Head of caudate nucleus (tissue), 42 donors: ENCODE data around the gene TNNT3.

Experiments used
- DNase-seq, 42 donors: peaks; one replicate each; pipeline versions ENCODE4 v3.0.0 to v3.0.0-alpha.2; 2020 to 2021; ENCODE audit warnings: mixed read lengths in 7 of 42
- intact Hi-C: fragments of 100-400 bp; cut with DNase I; formaldehyde crosslinking; loops from one replicate; pipeline ENCODE4 v1.15.0; 2022

TNNT3 gene

DNA sequence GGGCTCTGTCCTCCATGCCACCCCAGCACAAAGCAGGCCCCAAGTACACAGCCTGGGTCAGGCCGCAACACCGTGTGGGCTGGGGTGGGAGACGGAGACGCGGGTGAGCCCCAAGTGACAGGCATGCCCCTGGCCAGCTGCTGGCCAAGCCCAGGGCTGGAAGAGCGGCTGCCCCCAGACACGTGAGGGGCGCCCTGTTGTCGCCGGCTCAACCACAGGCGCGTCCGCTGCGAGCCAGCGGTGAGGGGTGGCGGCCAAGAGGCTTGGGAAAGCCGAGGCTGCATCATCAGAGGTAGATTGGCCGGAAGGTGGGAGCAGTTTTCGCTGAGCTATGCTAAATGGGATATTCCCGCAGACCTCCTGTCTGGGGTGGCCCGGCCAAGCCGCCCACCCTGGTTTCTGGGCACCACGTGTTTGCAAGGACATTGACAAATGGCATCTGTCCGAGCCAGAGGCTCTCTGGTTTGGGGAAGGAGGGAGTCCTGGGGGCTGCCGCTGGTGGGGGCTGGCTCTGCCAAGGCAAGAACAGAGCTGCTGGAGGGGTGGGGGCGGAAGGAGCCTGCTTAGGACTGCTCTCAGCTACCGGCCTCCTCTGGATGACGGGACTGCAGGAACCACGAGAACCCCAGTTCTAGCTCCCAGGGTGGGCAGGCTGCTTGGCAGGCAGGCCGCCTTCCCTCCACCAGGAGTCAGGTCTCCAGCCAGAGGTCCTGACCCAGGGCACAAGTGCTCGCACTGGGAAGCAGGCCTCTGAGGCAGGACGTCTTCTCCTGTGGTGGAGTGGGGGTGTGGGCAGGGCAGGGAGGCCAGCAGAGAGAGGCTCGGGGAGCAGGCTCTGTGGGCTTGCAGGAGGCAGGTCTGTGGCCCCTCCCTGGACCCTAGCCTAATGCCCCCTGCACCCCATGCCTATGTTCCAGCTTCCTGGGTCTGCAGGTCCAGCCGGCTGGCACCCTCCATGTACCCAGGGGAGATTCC is 28.4 kb upstream of the TNNT3 start:
- intact Hi-C loops = no loop called here
- DNase-seq = no peak

DNA sequence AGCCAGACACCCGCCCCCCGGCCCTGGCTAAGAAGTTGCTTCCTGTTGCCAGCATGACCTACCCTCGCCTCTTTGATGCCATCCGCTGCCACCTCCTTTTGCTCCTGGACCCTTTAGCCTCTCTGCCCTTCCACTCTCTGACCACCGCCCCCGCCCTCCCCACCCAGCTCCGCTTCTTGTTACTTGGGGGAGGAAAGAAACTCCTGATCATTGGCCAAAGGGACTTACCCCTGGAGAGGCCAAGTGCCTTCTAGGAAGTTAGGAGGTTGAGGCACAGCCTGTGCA is 27.7 kb upstream of the TNNT3 start, which contains the start of gene PRR33:
PRR33 (minus strand) TSS at position 65 of the 285 bp plus-strand sequence. CDS start 1,311 bp downstream, outside the sequence.
- DNase-seq = no peak
- intact Hi-C loops = no loop called here

DNA sequence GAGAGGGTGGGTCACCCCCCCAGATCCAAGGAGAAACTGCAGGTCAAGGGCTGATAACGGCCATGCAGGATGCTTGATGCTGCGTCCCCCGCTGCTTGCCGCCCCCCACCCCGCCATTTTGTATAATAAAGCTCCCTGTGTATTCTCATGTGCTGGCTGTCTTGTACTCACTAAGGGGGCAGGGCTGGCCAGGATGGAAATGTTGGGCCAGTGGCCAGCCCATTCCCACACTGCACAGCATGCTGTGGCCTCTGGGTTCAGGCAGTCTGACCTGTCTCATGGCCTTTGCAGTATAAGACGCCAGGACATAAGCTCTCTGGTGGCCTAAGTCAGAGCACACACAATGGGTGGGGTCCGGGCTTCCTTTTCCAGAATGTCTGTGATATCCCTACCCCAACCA is 27.4 kb upstream of the TNNT3 start:
- DNase-seq = no peak
- intact Hi-C loops = no loop called here

DNA sequence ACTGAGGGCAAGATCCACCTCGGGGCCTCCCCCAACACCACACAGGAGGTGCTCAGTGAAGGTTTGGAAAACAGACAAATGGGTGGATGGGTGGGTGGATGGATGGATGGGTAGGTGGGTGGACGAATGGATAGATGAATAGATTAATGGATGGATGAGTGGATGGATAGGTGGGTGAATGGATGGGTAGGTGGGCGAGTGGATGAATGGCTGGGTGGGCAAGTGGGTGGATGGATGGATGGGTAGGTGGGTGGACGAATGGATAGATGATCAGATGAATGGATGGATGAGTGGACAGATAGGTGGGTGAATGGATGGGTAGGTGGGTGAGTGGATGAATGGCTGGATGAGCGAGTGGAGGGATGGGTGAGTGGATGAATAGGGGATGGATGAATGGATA is 26.9 kb upstream of the TNNT3 start:
- intact Hi-C loops = no loop called here
- no peak for DNase-seq

DNA sequence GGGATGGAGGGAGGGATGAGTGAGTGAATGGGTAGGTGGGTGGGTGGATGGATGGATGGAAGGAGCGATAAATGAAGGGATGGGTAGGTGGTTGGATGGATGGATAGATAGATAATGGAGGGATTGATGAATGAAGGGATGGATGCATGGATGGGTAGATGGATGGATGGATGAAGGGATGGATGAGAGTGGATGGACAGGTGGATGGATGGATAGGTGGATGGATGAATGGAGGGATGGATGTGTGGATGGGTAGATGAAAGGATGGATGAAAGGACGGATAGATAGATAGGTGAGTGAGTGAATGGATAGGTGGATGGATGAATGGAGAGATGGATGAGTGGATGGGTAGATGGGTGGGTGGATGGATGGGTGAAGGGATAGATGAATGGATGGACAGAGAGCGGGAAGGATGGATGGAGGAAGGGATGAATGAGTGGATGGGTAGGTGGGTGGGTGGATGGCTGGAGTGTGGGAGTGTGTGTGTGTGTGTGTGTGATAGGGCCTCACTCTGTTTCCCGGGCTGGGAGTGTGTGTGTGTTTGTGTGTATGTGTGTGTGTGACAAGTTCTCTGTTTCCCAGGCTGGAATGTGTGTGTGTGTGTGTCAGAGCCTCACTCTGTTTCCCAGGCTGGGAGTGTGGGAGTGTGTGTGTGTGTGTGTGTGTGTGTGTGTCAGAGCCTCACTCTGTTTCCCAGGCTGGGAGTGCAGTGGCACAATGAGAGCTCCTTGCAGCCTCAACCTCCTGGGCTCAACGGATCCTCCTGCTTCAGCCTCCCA is 25.7 kb upstream of the TNNT3 start:
- DNase-seq = peak in 1 of 42 donors; percentile 8
- intact Hi-C loops = loop anchor here (1.0 kb wide), 1 partner anchor 23 kb away; no protein-coding TSS in a partner anchor

DNA sequence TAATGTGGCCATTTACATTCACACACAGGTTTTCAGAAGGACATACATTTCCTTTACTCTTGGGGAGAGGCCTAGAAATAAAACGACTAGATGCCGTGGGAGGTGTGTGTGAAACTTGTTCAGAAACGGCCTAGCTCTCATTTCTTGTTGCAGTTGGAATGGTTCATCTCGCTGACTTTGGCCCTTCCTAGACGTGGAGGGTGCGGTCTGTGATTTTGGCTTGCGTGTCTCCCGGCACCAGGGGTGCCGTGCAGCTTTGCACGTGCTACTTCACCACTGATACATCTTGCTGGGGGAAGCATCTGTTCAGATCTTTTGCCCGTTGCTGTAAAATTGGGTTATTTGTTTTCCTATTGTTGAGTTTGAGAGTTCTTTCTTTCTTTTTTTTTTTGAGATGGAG is 24.7 kb upstream of the TNNT3 start:
- no peak for DNase-seq
- intact Hi-C loops = no loop called here

DNA sequence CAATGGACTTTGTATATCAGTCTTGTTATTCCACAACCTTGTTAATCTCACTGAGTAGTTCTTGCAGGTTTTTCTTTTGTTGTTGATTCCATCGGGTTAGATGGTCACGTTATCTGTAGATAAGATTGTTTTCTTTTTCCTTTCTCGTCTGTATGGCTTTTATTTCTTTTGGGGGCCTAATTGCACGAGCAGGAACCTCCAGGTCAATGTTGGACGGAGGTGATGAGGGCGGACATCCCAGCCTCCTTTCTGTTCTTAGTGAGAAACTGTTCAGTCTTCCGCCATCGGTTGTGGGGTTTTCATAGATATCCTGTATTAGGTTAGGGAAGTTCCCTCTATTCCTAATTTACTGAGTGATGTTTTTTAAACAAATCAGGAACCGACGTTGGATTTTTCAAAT is 23.0 kb upstream of the TNNT3 start:
- DNase-seq = no peak
- intact Hi-C loops = no loop called here

DNA sequence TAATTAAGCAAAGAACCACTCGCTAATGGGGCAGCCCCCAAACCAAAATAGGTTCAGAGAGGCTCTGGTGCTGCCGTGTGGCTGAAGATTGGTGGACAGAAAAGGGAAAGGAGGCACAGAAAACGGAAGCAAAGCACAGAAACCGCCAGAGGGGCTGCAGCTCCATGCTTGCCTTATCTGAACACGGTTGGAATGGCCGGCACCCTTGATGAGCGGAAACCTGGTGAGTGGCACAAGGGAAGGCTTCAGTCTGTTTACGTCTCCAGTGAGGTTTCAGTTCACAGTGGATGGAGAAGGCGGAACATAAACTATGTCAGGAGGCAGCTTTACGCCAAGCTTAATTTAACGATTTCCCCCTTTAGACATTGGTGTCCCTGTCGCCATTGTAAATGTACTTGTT is 22.6 kb upstream of the TNNT3 start:
- intact Hi-C loops = no loop called here
- peak in 5 of 42 donors; percentile 16 to 38 (median 29) for DNase-seq

DNA sequence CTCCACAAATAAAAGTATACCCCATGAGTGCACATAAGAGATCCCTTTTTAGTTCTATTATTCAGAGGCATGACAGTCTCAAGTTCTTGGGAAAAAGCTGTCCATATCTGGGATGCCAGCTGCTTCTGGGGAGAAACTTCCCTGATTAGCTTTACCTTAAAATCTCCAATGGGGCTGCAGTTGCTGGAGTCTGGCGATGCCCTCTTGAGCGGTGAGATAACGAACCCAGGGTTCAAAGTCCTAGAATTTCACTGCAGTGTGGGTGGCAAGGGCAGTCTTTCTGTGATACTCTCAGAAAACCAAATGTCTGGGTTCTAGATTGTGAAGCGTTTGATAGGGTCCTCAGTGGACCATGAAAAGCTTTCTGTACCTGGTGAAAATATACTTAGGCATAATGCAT is 20.4 kb upstream of the TNNT3 start:
- intact Hi-C loops = no loop called here
- no peak for DNase-seq

DNA sequence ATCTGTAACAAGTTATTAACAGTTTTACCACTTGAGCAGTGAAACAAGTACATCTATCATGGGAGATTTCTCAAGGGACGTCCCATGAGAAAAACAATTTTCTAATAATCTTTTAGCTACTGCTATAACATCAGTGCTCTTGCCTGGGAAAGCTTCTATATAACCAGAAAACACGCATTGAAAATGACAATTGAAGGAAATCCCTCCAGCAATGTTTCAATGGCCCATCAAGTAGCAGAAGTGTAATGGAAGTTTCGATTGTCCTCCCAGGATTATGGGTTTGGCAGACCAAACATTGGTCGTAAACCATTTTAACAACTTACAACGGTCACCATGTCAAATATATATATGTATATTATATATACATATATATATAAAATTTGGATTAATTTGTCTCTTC is 19.8 kb upstream of the TNNT3 start:
- intact Hi-C loops = no loop called here
- no peak for DNase-seq

DNA sequence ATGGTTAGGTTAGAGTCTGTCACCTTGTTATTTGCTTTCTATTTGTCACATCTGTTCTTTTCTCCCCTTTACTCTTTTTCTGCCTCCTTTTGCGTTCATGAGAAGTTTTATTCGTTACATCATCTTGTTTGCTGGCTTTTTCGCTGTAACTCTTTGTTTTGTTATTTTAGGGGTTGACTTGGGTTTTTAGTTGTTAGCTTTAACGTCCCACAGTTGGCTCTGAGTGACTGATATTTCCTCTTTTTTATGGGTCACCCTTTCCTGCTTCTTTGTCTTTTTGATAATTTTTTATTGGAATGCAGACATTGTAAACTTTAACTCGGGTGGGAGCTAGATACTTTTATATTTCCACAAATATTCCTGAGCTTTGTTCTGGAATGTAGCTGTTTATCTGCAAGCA is 13.3 kb upstream of the TNNT3 start:
- no peak for DNase-seq
- intact Hi-C loops = no loop called here

DNA sequence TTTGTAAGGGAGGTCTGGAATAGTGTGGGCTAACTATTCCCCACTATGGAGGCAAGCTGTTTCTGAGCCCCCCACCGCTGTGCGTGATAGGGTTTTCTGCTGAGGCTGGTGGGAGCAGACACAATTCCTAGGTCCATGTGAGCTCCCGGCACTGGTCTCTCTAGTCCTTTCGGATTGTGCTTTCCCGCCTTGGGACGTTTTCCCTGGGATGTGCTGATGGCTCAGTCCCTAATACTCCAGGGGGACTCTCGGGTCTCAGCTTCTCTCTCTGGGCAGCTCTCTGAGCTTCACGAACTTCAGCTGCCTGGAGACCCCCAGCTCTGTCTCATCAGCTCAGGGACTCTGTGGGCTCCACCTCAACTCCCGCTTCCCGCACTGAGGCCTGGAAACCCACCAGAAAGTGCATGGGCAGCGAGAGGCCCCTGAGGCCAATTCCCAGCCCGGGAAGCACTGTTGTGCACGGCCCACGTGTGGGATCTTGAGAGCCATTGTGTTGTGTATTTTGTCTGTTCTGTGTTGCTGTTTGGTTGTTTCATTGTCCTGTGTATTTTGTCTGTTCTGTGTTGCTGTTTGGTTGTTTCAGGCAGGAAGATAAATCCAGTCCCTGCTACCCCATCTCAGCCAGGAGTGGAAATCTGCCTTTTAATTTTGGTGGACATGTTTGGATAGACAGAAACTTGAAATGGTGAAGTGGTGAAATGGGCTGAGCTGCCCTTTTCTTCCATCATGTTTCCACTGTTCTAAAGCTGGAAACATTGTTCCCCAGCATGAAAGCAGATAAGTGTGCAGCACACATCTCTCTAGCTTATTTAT is 12.7 kb upstream of the TNNT3 start:
- DNase-seq = peak in 1 of 42 donors; percentile 10
- intact Hi-C loops = no loop called here

DNA sequence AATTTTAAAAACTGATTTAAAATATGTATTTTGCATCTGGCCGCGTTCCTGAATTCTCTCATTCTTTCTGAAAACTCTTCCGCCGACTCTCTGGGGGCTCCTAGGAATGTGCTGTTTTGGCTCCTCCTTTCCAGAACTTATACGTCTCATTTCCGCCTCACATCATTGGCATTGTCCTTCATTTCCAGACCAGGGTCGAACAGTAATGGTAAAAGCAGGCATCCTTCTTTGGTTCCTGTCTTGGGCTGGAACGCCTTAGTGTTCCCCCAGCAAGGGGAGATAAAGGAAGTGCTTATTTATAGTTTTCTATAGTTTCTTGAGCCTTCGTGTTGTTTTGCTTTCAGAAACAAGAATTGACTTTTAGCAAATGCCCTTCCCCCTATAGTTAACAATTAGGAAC is 10.9 kb upstream of the TNNT3 start:
- intact Hi-C loops = no loop called here
- no peak for DNase-seq

DNA sequence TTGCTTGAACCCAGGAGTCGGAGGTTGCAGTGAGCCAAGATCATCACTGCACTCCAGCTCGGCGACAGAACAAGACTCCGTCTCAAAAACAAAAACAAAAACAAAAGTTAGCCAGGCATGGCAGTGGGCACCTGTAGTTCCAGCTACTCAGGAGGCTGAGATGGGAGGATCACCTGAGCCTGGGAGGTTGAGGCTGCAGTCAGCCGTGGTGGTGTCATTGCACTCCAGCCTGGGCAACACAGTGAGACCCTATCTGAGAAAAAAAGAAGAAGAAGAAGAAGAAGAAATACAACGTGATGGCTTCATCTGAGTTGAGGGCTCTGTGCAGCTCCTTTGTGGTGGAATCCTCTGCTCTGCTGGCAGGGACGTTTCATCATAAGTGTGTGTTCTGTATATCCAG is 10.0 kb upstream of the TNNT3 start:
- intact Hi-C loops = no loop called here
- no peak for DNase-seq

DNA sequence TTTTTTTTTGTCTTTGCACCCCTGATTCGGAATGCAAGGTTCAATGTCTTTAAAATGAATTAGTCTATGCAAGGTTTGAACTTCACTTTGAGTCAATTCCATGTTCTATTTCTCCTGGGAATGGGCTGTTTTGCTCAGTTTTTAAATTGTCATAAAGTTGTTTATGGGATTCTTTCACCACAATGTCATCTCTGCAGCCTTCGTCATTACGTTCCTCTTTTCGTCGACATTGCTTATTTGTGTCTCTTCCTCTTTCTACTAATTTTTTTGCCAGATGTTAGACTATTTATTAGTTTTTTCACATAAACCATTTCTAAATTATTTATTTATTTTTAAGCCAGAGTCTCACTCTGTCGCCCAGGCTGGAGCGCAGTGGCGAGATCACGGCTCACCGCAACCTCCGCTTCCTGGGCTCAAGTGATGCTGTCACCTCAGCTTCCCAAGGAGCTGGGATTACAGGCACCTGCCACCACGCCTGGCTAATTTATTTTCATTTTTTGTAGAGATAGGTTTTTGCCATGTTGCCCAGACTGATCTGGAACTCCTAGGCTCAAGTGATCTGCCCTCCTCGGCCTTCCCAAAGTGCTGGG is 7.1 kb upstream of the TNNT3 start:
- intact Hi-C loops = no loop called here
- DNase-seq = no peak

DNA sequence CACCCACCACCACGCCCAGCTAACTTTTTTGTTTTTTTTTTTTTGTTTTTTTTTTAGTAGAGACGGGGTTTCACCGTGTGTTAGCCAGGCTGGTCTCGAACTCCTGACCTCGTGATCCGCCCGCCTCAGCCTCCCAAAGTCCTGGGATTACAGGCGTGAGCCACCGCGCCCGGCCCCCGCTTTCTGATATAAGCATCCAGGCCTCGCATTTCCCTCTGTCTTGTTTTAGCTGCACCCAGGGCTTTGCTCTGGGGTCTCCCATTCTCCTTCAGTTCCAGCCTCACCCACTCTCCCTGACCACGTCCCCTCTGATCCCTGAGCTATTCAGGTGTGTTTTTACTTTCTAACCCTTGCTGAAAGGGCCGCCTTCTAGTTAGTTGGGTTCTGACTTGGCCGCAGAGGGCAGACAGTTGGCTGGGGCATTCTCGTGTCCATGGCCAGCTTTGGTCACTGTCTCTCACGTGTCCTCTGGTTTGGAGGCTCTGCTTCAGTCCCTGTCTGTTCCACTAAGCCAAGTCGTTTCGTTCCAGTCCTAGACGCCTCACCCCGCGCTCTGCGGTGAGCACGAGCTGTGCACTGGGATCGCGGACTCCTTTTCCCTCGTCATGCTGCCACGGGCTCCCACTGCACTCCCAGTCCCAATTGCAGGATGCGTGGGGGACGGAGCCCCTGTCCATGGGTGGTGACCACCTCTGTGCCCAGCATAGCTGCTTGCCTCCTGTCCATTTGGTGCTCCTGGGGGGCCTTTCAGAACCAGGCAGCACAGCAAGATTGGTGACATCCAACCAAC is 6.0 kb upstream of the TNNT3 start:
- DNase-seq = no peak

DNA sequence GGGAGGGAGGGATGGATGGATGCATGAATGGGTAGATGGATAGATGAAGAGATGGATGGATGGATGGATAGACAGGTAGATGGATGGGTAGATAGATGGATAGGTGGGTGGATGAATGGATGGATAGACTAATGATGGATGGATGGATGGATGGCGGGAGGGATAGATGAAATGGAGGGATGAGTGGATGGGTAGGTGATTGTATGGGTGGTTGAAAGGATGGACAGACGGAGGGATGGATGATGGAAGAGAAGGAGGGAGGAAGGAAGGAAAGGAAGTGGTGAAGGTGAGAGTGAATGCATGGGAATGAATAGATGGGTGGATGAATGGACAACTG is 3.7 kb upstream of the TNNT3 start:
- intact Hi-C loops = loop anchor here (1.0 kb wide), 1 partner anchor 22 kb away; no protein-coding TSS in a partner anchor
- no peak for DNase-seq

More for the DNA sequence above, 6.0 kb upstream of the TNNT3 start:
- intact Hi-C loops = no loop called here
